NCI-H2107 treated with DMSO at 0.1 percent for 48 hours (cell line): ENCODE data around the gene ZNF605.
"Not testable (repeated sequence)": the region's sequence is repeated elsewhere in the genome, so short reads cannot be mapped to it uniquely, and the experiment has no call there.

Source experiments
- DNase-seq: peaks from one replicate; lab custom pipeline; 2025; ENCODE audit not compliant: unreplicated experiment; lab: John Stamatoyannopoulos, UW

The ZNF605 gene

GRCh38 chr12:132956011-132956788 lies at the start of gene ZNF605:
Gene ZNF605, minus strand, starts transcription at chr12:132956306. Its CDS starts 10,671 bp downstream, at chr12:132945635.
- peak; percentile 58 for DNase-seq

DNA sequence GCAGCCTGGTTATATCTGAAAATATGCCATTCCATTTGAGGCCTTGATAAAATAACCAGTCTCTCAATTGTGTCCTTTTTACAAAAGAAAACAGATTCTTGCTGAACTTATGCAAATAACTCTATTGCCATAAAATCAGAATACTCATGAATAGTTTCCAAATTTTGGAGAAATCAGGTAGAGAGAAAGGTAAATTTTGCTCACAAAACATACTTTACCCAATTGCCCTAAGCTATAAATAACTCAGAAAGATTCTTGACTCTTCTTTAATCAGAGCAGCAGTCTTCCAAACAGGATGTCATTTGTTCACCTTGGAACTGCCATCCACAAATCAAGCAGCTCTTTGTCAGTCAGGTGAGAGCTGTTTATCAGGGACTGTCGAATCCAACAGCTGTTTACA lies 42.6 kb upstream of the ZNF605 start:
- DNase-seq: no peak

- DNase-seq: no peak
These were observed 30.7 kb upstream of the ZNF605 start for GRCh38 chr12:132986885-132987225.

DNA sequence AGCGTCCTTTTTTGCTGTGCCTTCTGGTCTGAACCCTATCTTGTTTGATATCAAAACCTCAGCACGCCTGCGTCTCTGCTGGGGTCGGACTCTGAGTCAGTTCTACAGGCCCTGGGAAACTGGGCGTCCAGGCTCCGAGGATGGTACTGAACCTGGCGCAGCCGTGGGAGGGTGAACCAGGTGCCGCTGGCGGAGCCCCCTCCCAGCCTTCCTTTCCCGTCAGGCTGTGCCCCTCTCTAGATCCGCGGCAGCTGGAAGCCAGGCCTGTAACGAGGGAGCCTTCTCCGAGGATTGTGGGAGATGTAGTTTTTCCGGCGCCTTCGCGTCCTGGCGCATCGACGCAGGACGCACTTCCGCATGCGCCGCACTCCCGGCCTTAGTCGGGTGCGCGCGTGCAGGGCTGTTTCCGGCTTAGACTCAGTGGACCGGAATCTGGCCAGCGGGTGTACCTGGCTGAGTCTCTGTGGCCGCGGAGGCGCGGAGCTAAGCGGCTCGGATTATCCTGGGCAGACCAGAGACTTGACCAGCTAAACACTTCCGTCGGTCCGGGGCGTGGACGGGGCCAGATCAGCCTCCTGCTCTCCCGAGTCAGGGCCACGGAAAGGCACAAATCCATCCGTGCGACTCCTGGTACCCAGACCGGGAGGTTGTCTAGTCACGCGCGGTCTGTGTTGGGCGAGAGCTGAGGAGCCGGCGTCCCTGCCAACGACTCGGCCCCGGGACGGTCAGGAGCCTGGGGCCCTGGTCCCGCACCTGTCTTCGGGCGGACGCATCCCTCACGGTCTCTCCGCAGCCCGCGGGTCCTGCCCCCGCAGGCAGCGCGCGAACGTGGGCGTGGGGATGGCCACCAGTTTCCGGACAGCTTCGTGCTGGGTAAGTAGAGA lies 30.1 kb upstream of the ZNF605 start, which contains the start of gene ZNF26:
Gene ZNF26 (plus strand): TSS at position 367 of the 884 bp plus-strand sequence. CDS start 474 bp downstream, at position 841.
- peak; percentile 76 for DNase-seq

DNA sequence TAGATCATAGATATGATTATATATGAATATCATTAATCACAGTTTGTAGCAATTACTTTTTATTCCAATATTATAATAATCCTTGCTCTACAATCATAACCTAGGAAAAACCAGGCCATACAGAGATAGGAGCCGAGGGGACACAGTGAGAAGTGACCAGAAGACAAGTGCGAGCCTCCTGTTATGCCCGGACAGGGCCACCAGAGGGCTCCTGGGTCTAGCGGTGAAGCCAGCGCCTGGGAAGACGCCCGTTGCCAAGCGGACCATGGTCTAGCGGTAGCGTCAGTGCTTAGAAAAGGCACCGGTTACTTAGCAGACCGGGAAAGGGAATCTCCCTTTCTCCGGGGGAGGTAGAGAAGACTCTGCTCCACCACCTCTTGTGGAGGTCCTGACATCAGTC lies 20.8 kb upstream of the ZNF605 start:
- not testable (repeated sequence) for DNase-seq

- no peak for DNase-seq
These were observed 16.3 kb upstream of the ZNF605 start for GRCh38 chr12:132972374-132972773.

GRCh38 chr12:132967736-132968135 lies 11.6 kb upstream of the ZNF605 start:
- no peak for DNase-seq

DNA sequence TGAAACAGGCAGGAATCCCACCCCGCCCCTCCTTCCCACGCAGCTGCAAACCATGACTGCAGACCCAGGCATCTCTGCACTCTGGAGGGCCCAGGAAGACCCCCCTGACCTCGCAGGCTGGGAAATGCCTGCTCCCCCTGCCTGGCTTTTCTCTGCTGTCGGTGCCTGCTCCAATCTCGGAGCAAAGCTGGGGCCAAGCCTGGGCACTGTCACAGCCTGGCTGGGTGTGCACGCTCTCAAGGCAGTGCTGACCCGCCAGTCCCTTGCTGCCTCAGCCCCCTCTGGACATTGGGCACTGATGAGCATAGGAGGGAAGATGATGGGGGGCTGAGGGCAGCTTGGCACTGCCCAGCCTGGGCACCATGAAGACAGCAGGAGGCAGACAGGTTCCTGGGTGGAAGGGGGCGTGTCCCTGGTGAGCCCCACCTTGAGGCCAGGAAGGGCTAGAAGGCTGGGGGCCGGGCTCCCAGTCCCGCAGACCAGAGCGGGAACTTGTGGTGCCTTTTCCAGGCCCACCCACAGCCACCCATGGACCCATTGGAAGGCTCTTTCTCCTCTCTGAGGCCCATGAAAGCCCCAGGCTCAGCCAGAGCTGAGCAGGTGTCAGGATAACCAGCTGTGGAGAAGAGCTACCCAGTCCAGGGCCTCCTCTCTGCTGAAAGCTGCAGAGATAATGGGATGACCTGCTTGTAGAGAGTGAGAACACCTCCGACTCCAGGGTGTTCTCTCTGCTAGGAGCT lies 10.7 kb upstream of the ZNF605 start:
- no peak for DNase-seq

DNA sequence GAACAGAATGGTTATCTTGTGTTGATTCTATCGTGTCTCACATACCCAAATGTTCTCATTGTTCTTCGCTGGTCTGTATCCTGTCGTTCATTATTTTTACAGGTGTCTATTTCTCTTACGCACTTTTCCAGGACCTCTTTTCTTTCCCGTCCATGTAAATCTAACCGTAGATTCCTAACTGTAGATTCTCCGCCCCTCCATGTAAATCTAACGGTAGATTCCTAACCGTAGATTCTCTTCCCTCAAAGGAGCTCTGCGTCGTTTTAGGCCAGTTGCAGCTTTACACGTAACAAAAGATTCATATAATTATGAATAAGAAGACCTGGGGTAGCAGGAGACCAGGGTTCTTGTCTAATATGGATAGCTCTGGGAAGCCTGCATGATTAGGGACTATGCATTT lies 9.7 kb upstream of the ZNF605 start:
- DNase-seq: no peak

DNA sequence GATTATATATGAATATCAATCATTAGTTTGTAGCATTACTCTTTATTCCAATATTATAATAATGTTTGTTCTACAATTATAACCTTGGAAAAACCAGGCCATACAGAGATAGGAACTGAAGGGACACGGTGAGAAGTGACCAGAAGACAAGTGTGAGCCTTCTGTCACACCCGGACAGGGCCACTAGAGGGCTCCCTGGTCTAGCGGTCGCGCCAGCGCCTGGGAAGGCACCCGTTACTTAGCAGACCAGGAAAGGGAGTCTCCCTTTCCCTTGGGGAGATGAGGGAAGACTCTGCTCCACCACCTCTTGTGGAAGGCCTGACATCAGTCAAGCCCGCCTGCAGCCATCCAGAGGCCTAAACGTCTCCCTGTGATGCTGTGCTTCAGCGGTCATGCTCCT lies 7.8 kb upstream of the ZNF605 start:
- not testable (repeated sequence) for DNase-seq

GRCh38 chr12:132961790-132962189 lies 5.7 kb upstream of the ZNF605 start:
- DNase-seq: not testable (repeated sequence)

DNA sequence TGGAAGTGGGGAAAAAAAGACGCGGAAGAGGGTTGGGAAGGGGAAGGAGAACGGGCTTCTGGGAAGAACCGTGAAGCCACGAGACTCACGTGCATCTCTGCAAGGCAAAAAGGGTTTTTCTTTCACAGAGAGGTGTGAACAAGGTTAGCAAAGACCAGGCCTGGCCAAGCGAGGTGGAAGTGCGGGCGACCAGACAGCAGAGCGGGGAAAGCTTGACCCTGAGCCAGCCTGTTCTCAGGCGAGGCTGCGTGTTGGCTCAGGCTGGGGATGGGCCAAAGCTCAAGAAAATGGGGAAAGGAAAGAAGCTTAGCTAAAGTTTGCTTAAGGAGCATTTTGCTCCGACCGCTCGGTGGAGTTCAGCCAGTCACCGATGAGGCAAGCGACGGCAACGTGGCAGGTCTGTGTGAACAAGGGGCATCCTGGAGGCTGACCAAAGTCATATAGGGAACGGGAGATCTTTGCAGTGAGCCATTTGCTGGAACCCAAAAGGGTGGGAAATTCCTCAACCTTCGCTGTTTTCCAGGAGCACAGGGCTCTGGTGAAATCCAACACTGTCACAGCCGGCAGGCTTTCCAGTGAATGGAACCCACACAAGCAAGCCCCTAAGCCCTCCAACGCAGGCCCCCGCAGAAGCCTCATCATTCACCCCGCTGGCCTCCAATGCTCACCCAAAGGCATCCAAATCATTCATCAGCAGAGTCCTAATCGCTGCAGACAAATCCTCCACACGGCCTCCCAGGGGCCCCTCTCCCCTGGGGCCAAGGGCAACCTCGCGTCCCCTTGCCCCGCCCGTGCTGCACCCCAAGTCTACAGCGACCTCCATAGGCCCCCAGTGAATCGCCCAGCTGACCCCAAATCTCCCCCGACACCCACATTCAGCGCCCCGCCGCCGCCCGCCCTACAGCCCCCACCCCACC lies 754 bp downstream of the ZNF605 start:
- no peak for DNase-seq

DNA sequence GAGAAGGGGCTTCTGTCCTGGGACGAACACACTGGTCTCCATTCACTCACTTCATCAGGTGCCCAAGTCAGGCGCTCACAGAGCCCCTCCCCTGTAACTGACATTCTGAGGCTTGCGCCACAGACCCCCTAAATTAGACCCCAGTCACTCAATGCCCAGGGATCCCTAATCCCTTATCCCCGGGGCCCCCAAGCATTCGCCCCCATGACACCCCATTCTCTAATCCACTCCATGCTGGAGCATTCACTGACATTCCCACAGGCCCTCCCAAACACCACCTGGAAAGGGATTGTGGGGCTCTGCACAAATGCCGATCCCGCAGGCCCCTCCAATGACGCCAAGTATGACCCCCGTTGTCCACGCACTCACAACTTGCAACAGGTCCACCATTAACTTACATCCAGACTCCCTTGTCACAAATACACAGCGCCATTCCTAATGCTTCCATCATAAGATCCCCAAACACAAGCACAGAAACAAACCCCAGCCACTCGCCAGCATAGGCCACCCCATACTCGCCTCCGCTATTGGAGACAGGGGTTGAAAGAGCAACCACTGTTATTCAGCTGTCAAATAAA lies 1.5 kb downstream of the ZNF605 start:
- DNase-seq: no peak

DNA sequence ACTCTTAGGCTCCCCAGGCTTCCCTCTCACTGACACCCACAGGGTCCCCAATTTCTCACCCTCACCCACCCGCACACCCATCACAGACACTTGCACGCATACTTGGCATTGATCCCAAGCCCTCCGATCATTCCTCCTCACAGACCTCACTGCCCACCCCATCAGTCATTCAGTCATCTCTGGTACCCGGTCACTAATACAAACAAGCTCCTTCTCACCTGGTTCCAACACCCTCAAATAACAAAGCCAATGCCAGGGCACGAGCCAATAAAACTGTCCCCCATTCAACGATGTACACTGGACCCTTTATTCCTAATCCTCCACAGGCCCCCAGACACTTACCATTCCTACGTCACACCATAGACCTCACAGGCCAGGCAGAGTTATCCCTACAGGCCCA lies 2.3 kb downstream of the ZNF605 start:
- no peak for DNase-seq

GRCh38 chr12:132953163-132953425 lies 3.0 kb downstream of the ZNF605 start:
- no peak for DNase-seq

DNA sequence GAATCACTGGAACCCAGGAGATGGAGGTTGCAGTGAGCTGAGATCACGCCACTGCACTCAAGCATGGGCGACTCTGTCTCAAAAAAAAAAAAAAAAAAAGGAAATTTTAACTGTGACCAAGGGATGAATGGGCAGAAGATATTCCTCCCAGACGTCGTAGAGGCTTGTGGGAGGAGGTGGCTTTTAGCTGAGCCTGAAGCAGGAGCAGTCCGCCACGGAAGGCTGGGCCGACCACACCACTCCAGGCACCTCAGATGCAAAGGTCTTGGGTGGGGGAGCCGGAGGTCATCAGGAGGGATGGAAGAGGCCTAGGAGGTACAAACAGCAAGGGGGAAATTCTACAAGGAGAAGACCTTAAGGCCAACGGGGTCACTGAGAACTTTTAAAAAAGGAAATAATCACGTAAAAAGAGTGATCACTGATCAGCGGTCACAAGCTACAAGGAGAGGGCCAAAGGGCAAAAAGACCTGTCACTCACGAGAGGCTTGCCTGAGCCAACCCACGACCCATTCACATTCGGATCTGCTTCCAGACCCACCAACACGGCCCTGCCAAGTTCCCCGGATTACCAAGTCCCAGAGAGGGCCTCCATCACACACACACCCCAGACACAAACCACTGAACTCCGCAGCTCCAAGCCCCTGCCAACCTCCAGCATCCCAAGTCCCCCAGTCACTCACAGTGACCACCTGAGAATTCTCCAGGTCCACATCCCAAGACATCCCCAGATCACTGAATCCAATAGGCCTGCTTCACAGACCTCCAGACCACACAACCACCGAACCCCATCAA lies 3.5 kb downstream of the ZNF605 start:
- DNase-seq: no peak

DNA sequence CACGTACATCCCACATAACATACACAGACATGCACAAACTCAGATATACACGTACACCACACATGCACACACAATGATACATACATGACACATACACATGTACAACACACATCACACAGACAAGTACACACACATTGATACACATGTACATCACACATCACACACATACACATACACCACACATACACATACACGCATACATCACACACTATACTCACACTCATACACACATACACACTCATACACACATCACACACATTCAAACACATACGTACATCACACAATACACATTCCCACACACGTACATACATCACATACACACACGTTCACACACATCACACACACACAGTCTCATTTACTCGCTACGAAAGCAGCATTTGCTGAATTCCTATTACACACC lies 4.5 kb downstream of the ZNF605 start:
- no peak for DNase-seq

- DNase-seq: no peak
These were observed 5.1 kb downstream of the ZNF605 start for GRCh38 chr12:132950844-132951535.
